Neural progenitor cell (in vitro differentiated cells): Measurements from ENCODE around the gene SSC5D. TPM values are rescaled to one million over a fixed set of nuclear protein-coding genes. Genes with fewer than 3 reads are reported as not detected.

ENCODE experiments used
- DNase-seq: peaks from one replicate; pipeline ENCODE4 v3.0.0-alpha.2; 2016; ENCODE audit warnings: low spot score
- H2AFZ ChIP-seq: fragments of 200-600 bp; sonication (generic); replicated peaks from 2 replicates; pipeline ENCODE4 v1.6.1; 2016; ENCODE audit warnings: antibody characterized with exemption
- H3F3A ChIP-seq: fragments of 200-600 bp; sonication (generic); 2 replicates; pipeline ENCODE4 v1.6.1; 2016; ENCODE audit warnings: antibody characterized with exemption, low read depth
- H3K27ac ChIP-seq: fragments of 200-600 bp; sonication (generic); 2 replicates; pipeline ENCODE4 v1.5.1; 2016; ENCODE audit warnings: mild to moderate bottlenecking
- H3K27me3 ChIP-seq: fragments of 200-600 bp; sonication (generic); 2 replicates; pipeline ENCODE4 v1.6.1; 2016; ENCODE audit warnings: mild to moderate bottlenecking, moderate library complexity
- H3K36me3 ChIP-seq: fragments of 200-600 bp; sonication (generic); 2 replicates; pipeline ENCODE4 v1.5.1; 2016
- H3K4me1 ChIP-seq: fragments of 200-600 bp; sonication (generic); 2 replicates; pipeline ENCODE4 v1.6.1; 2016; ENCODE audit warnings: mixed run types
- H3K4me2 ChIP-seq: fragments of 200-600 bp; sonication (generic); 2 replicates; pipeline ENCODE4 v1.6.1; 2016
- H3K4me3 ChIP-seq: fragments of 200-600 bp; sonication (generic); 2 replicates; pipeline ENCODE4 v1.5.1; 2016
- H3K79me2 ChIP-seq: fragments of 200-600 bp; sonication (generic); 2 replicates; pipeline ENCODE4 v1.6.1; 2016; ENCODE audit warnings: low read depth
- H3K9ac ChIP-seq: fragments of 200-600 bp; sonication (generic); 2 replicates; pipeline ENCODE4 v1.6.1; 2016
- H3K9me3 ChIP-seq: fragments of 200-600 bp; sonication (generic); 2 replicates; pipeline ENCODE4 v1.5.1; 2016; ENCODE audit warnings: low read depth
- H4K20me1 ChIP-seq: fragments of 200-600 bp; sonication (generic); 2 replicates; pipeline ENCODE4 v1.6.1; 2016; ENCODE audit warnings: low read depth
- H3K27ac Mint-ChIP-seq: 3 replicates; pipeline ENCODE4 v1.8.0; 2021; ENCODE audit warnings: mixed read lengths
- H3K27me3 Mint-ChIP-seq: 2 replicates; pipeline ENCODE4 v1.8.0; 2022; ENCODE audit warnings: low read depth, mild to moderate bottlenecking, inconsistent platforms, moderate library complexity, mixed read lengths; ENCODE audit not compliant: insufficient read depth
- H3K36me3 Mint-ChIP-seq: 3 replicates; pipeline ENCODE4 v1.8.0; 2021; ENCODE audit warnings: mixed read lengths
- H3K4me1 Mint-ChIP-seq: 3 replicates; pipeline ENCODE4 v1.8.0; 2021; ENCODE audit warnings: mixed read lengths
- H3K4me3 Mint-ChIP-seq: 3 replicates; pipeline ENCODE4 v1.8.0; 2021; ENCODE audit warnings: mild to moderate bottlenecking, moderate library complexity, mixed read lengths
- H3K9me3 Mint-ChIP-seq: 3 replicates; pipeline ENCODE4 v1.8.0; 2020; ENCODE audit warnings: mixed read lengths
- EZH2 ChIP-seq: fragments of 200-600 bp; sonication (generic); IDR thresholded peaks from 2 replicates; pipeline ENCODE4 v1.6.1; 2017; ENCODE audit warnings: antibody characterized with exemption, mild to moderate bottlenecking, moderate library complexity
- EZH2phosphoT487 ChIP-seq: fragments of 200-600 bp; sonication (generic); IDR thresholded peaks from 2 replicates; pipeline ENCODE4 v1.6.1; 2017; ENCODE audit warnings: antibody characterized with exemption
- total RNA-seq: library from RNA; depleted of rRNA; stranded (reverse); fragments of >200 nt; gene quantifications from 2 replicates; pipeline ENCODE4 v1.2.3, GENCODE V29; 2015; ENCODE audit warnings: low replicate concordance
- TF ChIP-seq, protein P1 (sequence below): fragments of 200-600 bp; sonication (generic); IDR thresholded peaks from 2 replicates; pipeline ENCODE4 v1.5.1; 2017; ENCODE audit warnings: antibody characterized with exemption, mild to moderate bottlenecking

SSC5D gene
- total RNA-seq, 1 donor from 2014 or later, result not detected

DNA sequence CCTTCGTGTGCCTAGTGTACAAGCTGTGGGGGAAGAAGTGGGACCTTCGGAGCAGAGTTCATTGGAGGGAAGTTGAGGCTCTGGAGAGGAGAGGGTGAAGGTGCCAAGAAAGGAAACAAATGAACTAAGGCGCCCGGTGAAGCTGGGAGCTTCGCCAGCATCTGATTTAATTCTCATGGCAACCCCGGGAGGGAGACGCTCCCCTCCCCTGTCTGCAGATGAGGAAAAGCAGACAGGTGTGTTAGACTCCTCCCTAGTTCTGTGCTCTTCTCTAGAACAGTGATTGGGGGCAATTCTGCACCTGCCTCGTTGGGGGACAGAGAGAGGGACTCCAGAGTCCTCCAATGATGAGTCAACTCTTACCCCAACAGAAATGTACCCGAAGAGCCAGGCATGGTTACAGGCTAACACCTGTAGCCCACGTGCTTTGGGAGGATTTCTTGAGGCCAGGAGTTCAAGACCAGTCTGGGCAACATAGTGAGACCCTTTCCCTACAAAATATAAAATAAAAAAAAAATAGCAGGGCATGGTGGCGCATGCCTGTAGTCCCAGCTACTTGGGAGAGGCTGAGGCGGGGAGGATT lies 4.2 kb downstream of the SSC5D start:
- Histone ChIP-seq H3K27ac (no peak overlapping the region), H3K36me3 (no peaks in the 10 kb centered on the region), H3K4me2 (no peak overlapping the region), H4K20me1 (peaks cover 6% of the 10 kb centered on the region), H3K4me3 (no peak overlapping the region), H3K9me3 (no peaks in the 10 kb centered on the region), H3K9ac (no peak overlapping the region), H3F3A (peaks cover 5% of the 10 kb centered on the region), H3K27me3 (no peaks in the 10 kb centered on the region), H3K79me2 (no peaks in the 10 kb centered on the region), H2AFZ (no peak overlapping the region), H3K4me1 (peaks cover 17% of the 10 kb centered on the region)
- peaks cover 25% of the 10 kb centered on the region for H3K4me1 Mint-ChIP-seq
- peaks cover 6% of the 10 kb centered on the region for H3K27me3 Mint-ChIP-seq
- no peaks in the 10 kb centered on the region for H3K36me3 Mint-ChIP-seq
- DNase-seq, result no peak
- H3K27ac Mint-ChIP-seq, result peak overlapping the region; percentile 38
- TF ChIP-seq, protein P1, sequence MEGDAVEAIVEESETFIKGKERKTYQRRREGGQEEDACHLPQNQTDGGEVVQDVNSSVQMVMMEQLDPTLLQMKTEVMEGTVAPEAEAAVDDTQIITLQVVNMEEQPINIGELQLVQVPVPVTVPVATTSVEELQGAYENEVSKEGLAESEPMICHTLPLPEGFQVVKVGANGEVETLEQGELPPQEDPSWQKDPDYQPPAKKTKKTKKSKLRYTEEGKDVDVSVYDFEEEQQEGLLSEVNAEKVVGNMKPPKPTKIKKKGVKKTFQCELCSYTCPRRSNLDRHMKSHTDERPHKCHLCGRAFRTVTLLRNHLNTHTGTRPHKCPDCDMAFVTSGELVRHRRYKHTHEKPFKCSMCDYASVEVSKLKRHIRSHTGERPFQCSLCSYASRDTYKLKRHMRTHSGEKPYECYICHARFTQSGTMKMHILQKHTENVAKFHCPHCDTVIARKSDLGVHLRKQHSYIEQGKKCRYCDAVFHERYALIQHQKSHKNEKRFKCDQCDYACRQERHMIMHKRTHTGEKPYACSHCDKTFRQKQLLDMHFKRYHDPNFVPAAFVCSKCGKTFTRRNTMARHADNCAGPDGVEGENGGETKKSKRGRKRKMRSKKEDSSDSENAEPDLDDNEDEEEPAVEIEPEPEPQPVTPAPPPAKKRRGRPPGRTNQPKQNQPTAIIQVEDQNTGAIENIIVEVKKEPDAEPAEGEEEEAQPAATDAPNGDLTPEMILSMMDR, result no peak
- TF ChIP-seq EZH2, result no peak
- no peak for TF ChIP-seq EZH2phosphoT487
- no peak overlapping the region for H3K4me3 Mint-ChIP-seq
- H3K9me3 Mint-ChIP-seq, result no peaks in the 10 kb centered on the region

- Histone ChIP-seq H3K4me3 (no peak overlapping the region), H3K79me2 (no peaks in the 10 kb centered on the region), H3K27ac (no peak overlapping the region), H2AFZ (no peak overlapping the region), H3K9me3 (no peaks in the 10 kb centered on the region), H3K27me3 (no peaks in the 10 kb centered on the region), H3K4me2 (no peak overlapping the region), H4K20me1 (no peaks in the 10 kb centered on the region), H3K4me1 (peaks cover 13% of the 10 kb centered on the region), H3F3A (no peaks in the 10 kb centered on the region), H3K36me3 (no peaks in the 10 kb centered on the region), H3K9ac (no peak overlapping the region)
- TF ChIP-seq EZH2, result no peak
- TF ChIP-seq EZH2phosphoT487, result no peak
- TF ChIP-seq, protein P1, result no peak
- peak overlapping the region; percentile 66 for H3K27ac Mint-ChIP-seq
- peaks cover 6% of the 10 kb centered on the region for H3K27me3 Mint-ChIP-seq
- H3K9me3 Mint-ChIP-seq, result no peaks in the 10 kb centered on the region
- no peak for DNase-seq
- no peaks in the 10 kb centered on the region for H3K36me3 Mint-ChIP-seq
- H3K4me1 Mint-ChIP-seq, result peaks cover 23% of the 10 kb centered on the region
- H3K4me3 Mint-ChIP-seq, result peak overlapping the region; percentile 12
Measured at GRCh38 chr19:55493052-55493644, 4.9 kb downstream of the SSC5D start.

DNA sequence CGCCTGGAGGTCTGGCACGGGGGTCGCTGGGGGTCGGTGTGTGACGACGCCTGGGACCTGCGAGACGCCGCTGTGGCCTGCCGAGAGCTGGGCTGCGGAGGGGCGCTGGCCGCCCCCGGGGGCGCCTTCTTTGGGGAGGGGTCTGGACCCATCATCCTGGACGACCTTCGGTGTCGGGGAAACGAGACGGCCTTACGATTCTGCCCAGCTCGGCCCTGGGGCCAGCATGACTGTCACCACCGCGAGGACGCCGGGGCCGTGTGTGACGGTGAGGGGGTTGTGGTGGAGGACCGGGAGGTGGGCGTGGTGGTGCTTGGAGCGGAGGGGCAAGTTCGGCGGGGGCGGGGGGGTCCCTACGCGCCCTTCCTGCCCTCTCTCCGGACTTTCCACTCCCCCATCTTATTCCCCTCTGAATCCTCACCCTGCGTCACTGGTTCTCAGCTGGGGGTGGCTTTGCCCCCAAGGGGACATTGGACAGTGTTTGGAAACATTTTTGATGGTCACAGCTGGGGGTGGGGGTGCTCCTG lies 5.5 kb downstream of the SSC5D start:
- H2AFZ ChIP-seq, result no peak overlapping the region
- no peak overlapping the region for H3K4me3 ChIP-seq
- Mint-ChIP-seq H3K9me3 (no peaks in the 10 kb centered on the region), H3K36me3 (no peaks in the 10 kb centered on the region), H3K27me3 (peaks cover 6% of the 10 kb centered on the region), H3K4me3 (no peak overlapping the region), H3K27ac (no peak overlapping the region), H3K4me1 (peaks cover 23% of the 10 kb centered on the region)
- H3F3A ChIP-seq, result no peaks in the 10 kb centered on the region
- no peak overlapping the region for H3K9ac ChIP-seq
- no peaks in the 10 kb centered on the region for H3K36me3 ChIP-seq
- peaks cover 8% of the 10 kb centered on the region for H3K4me1 ChIP-seq
- DNase-seq, result no peak
- TF ChIP-seq EZH2 (no peak), EZH2phosphoT487 (no peak)
- TF ChIP-seq, protein P1, result no peak
- H4K20me1 ChIP-seq, result no peaks in the 10 kb centered on the region
- H3K27me3 ChIP-seq, result no peaks in the 10 kb centered on the region
- no peak overlapping the region for H3K4me2 ChIP-seq
- H3K27ac ChIP-seq, result no peak overlapping the region
- no peaks in the 10 kb centered on the region for H3K9me3 ChIP-seq
- no peaks in the 10 kb centered on the region for H3K79me2 ChIP-seq
